HepG2 (cell line): ENCODE measurements around the gene ZNF184. TPM values are rescaled to one million over a fixed set of nuclear protein-coding genes. Genes with fewer than 3 reads are reported as not detected.
A peak's percentile ranks its signal among the peaks of the same experiment; 100 is the strongest.

Experiments
- ATF1 ChIP-seq: IDR thresholded peaks from 2 replicates; pipeline ENCODE4 v1.6.1; 2016; ENCODE audit warnings: mild to moderate bottlenecking, control low read depth
- ATF3 ChIP-seq: sonication (generic); formaldehyde crosslinking; IDR thresholded peaks from 2 replicates; pipeline ENCODE4 v1.4.0; 2020; ENCODE audit warnings: missing genetic modification reagents
- FOXJ3 ChIP-seq: sonication (generic); formaldehyde crosslinking; IDR thresholded peaks from 2 replicates; pipeline ENCODE4 v1.4.0; 2020; ENCODE audit warnings: missing genetic modification reagents, mild to moderate bottlenecking, borderline replicate concordance
- FOXO1 ChIP-seq: sonication (generic); formaldehyde crosslinking; IDR thresholded peaks from 2 replicates; pipeline ENCODE4 v1.4.0; 2020; ENCODE audit warnings: missing genetic modification reagents
- HHEX ChIP-seq: IDR thresholded peaks from 2 replicates; pipeline ENCODE4 v1.6.1; 2016; ENCODE audit warnings: control low read depth
- HNF1A ChIP-seq, 2 experiments: sonication (generic) in 1 of 2; formaldehyde crosslinking in 1 of 2; IDR thresholded peaks; 2 replicates each; pipeline versions ENCODE4 v1.4.0 to v1.6.1; 2016 to 2020; ENCODE audit warnings: borderline replicate concordance in 1 of 2, low read depth in 1 of 2, mild to moderate bottlenecking in 1 of 2, missing genetic modification reagents in 1 of 2
- KMT2B ChIP-seq: IDR thresholded peaks from 2 replicates; pipeline ENCODE4 v1.6.1; 2016; ENCODE audit warnings: missing genetic modification reagents, missing compliant biosample characterization
- NONO ChIP-seq, 2 experiments: fragments of 450-650 bp in 1 of 2; sonication (generic) in 1 of 2; formaldehyde crosslinking in 1 of 2; IDR thresholded peaks in 1 of 2; conservative IDR thresholded peaks in 1 of 2; 2 replicates each; pipeline versions ENCODE4 v1.6.1 to v1.8.0; 2017 to 2022; ENCODE audit warnings: mild to moderate bottlenecking in 1 of 2, missing genetic modification reagents in 1 of 2, moderate library complexity in 1 of 2
- NR2F1 ChIP-seq, 2 experiments: fragments of 450-650 bp in 1 of 2; formaldehyde crosslinking in 1 of 2; IDR thresholded peaks; 2 replicates each; pipeline versions ENCODE4 v1.5.0 to v1.6.1; 2016 to 2020; ENCODE audit warnings: mild to moderate bottlenecking in 1 of 2, missing compliant biosample characterization in 1 of 2, missing genetic modification reagents in 1 of 2, moderate library complexity in 1 of 2
- SOX13 ChIP-seq, 3 experiments: fragments of 450-650 bp in 1 of 3; sonication (generic) in 1 of 3; formaldehyde crosslinking in 1 of 3; IDR thresholded peaks in 2 of 3; conservative IDR thresholded peaks in 1 of 3; 2 replicates each; pipeline versions ENCODE4 v1.5.0 to v1.6.1; 2016 to 2020; ENCODE audit warnings: antibody characterized with exemption in 1 of 3, mild to moderate bottlenecking in 1 of 3, missing compliant biosample characterization in 1 of 3, missing genetic modification reagents in 1 of 3, moderate library complexity in 1 of 3
- TBX2 ChIP-seq: sonication (generic); formaldehyde crosslinking; IDR thresholded peaks from 2 replicates; pipeline ENCODE4 v1.5.0; 2020; ENCODE audit warnings: missing genetic modification reagents, mild to moderate bottlenecking, borderline replicate concordance
- TEF ChIP-seq: sonication (generic); formaldehyde crosslinking; IDR thresholded peaks from 2 replicates; pipeline ENCODE4 v1.5.0; 2020; ENCODE audit warnings: missing genetic modification reagents
- ZNF160 ChIP-seq: sonication (generic); formaldehyde crosslinking; IDR thresholded peaks from 2 replicates; pipeline ENCODE4 v1.8.0; 2022; ENCODE audit warnings: mild to moderate bottlenecking, inconsistent platforms, missing genetic modification reagents
- ZNF496 ChIP-seq: sonication (generic); formaldehyde crosslinking; IDR thresholded peaks from 2 replicates; pipeline ENCODE4 v1.8.1; 2023; ENCODE audit warnings: mild to moderate bottlenecking, moderate library complexity, missing genetic modification reagents; ENCODE audit not compliant: insufficient replicate concordance
- ZNF746 ChIP-seq: sonication (generic); formaldehyde crosslinking; IDR thresholded peaks from 2 replicates; pipeline ENCODE4 v1.8.0; 2022; ENCODE audit warnings: mild to moderate bottlenecking, missing genetic modification reagents
- ZNF766 ChIP-seq: sonication (generic); formaldehyde crosslinking; IDR thresholded peaks from 2 replicates; pipeline ENCODE4 v1.5.0; 2020; ENCODE audit warnings: missing genetic modification reagents, borderline replicate concordance
- ZNF776 ChIP-seq: sonication (generic); formaldehyde crosslinking; IDR thresholded peaks from 2 replicates; pipeline ENCODE4 v1.4.0; 2020; ENCODE audit warnings: mild to moderate bottlenecking, missing genetic modification reagents
- ZNF782 ChIP-seq: sonication (generic); formaldehyde crosslinking; IDR thresholded peaks from 2 replicates; pipeline ENCODE4 v1.4.0; 2020; ENCODE audit warnings: missing genetic modification reagents, mild to moderate bottlenecking, borderline replicate concordance
- polyA plus RNA-seq, 8 experiments: library from polyadenylated mRNA; depleted of rRNA in 3 of 8; stranded (reverse) in 7 of 8; unstranded in 1 of 8; fragments of >200 nt; fragmentation: Illumina TruSeq in 4 of 8; extraction: Trizol in 4 of 8; gene quantifications; 2 replicates each; pipeline versions ENCODE4 v1.2.1 to v1.2.3, GENCODE V29; 2011 to 2016; ENCODE audit warnings: low read depth in 4 of 8, missing spikeins in 1 of 8, mixed read lengths in 1 of 8; ENCODE audit not compliant: insufficient read depth in 1 of 8
- total RNA-seq, 5 experiments: library from RNA; depleted of rRNA; stranded (reverse); fragments of >200 nt; fragmentation: Illumina TruSeq; extraction: Trizol; gene quantifications; 2 replicates each; pipeline ENCODE4 v1.2.3, GENCODE V29; 2016; ENCODE audit warnings: low read depth in 1 of 5
- TF ChIP-seq, protein P1 (sequence below): IDR thresholded peaks from 2 replicates; pipeline ENCODE4 v1.6.1; 2016; ENCODE audit warnings: low read depth, borderline replicate concordance
- TF ChIP-seq, protein P2 (sequence below): IDR thresholded peaks from 2 replicates; pipeline ENCODE4 v1.6.1; 2012; ENCODE audit warnings: inconsistent platforms

ZNF184 gene
- total and polyA plus RNA-seq, 2 of the 13 experiments (the other 11 are each of a cell fraction or from before 2014, with no cell fraction given) = 2.1 to 10.1 TPM

GRCh38 chr6:27505209-27506027 is 32.5 kb upstream of the ZNF184 start (continued):
- TF ChIP-seq SOX13 (IDR thresholded peaks at IDR 0.05) = 0 out of 2 replicates have a peak, but pooled peaks have one; percentile 28
- TF ChIP-seq SOX13 (CRISPR knock-in tag; conservative IDR thresholded peaks at IDR 0.05 in 1 of 2, IDR thresholded peaks at IDR 0.05 in 1 of 2) = peak in 1 of 2 experiments; percentile 60; a peak in 1 of 4 replicates
- no peak for TF ChIP-seq TEF (CRISPR knock-in tag)
- 0 out of 2 replicates have a peak, but pooled peaks have one; percentile 55 for TF ChIP-seq ATF3 (CRISPR knock-in tag)
- TF ChIP-seq ZNF776 (CRISPR knock-in tag) = no peak
- TF ChIP-seq ZNF782 (CRISPR knock-in tag) = peak; percentile 66; the same call in 1 of the 2 replicates
- TF ChIP-seq HNF1A (IDR thresholded peaks at IDR 0.05; ENCODE audit: low read depth) = peak; percentile 44; the same call in 1 of the 2 replicates
- TF ChIP-seq HNF1A (CRISPR knock-in tag; IDR thresholded peaks at IDR 0.05; ENCODE audit: borderline replicate concordance) = no peak
- TF ChIP-seq ZNF160 (CRISPR knock-in tag) = 0 out of 2 replicates have a peak, but pooled peaks have one; percentile 70
- no peak for TF ChIP-seq NR2F1 (CRISPR knock-in tag; IDR thresholded peaks at IDR 0.05)
- TF ChIP-seq NONO (IDR thresholded peaks at IDR 0.05) = no peak
- TF ChIP-seq NONO (CRISPR knock-in tag; conservative IDR thresholded peaks at IDR 0.05) = 0 out of 2 replicates have a peak, but pooled peaks have one; percentile 54
- peak; percentile 69; the same call in 1 of the 2 replicates for TF ChIP-seq TBX2
- no peak for TF ChIP-seq ZNF746 (CRISPR knock-in tag)
- no peak for TF ChIP-seq ZNF496 (CRISPR knock-in tag)
- TF ChIP-seq ZNF766 = 0 out of 2 replicates have a peak, but pooled peaks have one; percentile 41
- TF ChIP-seq, protein P1, sequence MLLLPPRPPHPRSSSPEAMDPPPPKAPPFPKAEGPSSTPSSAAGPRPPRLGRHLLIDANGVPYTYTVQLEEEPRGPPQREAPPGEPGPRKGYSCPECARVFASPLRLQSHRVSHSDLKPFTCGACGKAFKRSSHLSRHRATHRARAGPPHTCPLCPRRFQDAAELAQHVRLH (CRISPR knock-in tag) = peak; percentile 96
- TF ChIP-seq FOXJ3 (CRISPR knock-in tag) = peak; percentile 27
- peak; percentile 50; the same call in 1 of the 2 replicates for TF ChIP-seq FOXO1
- TF ChIP-seq, protein P2, sequence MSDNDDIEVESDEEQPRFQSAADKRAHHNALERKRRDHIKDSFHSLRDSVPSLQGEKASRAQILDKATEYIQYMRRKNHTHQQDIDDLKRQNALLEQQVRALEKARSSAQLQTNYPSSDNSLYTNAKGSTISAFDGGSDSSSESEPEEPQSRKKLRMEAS = peak; percentile 38; the same call in 1 of the 2 replicates
- peak; percentile 62; the same call in 1 of the 2 replicates for TF ChIP-seq KMT2B
- peak; percentile 41; the same call in 1 of the 2 replicates for TF ChIP-seq ATF1
- no peak for TF ChIP-seq HHEX
